Fibroblast of villous mesenchyme (primary cell): Measurements from ENCODE around the gene KRT33A. TPM values are rescaled to one million over a fixed set of nuclear protein-coding genes. Genes with fewer than 3 reads are reported as not detected.

ENCODE experiments used
- DNase-seq: peaks from one replicate; pipeline ENCODE4 v3.0.0-alpha.2; 2010; ENCODE audit warnings: low read depth
- H3K4me3 ChIP-seq: 2 replicates; pipeline ENCODE4 v1.5.1; 2011; ENCODE audit warnings: low read depth, mild to moderate bottlenecking, low read length
- total RNA-seq: library from RNA; depleted of rRNA; stranded (reverse); fragments of >200 nt; gene quantifications from 2 replicates; pipeline ENCODE4 v1.2.3, GENCODE V29; 2012
- TF ChIP-seq, protein P1 (sequence below): IDR thresholded peaks from 2 replicates; pipeline ENCODE4 v1.5.1; 2012; ENCODE audit warnings: low read depth, mild to moderate bottlenecking, low read length; ENCODE audit not compliant: insufficient read depth

Gene KRT33A
- total RNA-seq, 1 donor = not detected

DNA sequence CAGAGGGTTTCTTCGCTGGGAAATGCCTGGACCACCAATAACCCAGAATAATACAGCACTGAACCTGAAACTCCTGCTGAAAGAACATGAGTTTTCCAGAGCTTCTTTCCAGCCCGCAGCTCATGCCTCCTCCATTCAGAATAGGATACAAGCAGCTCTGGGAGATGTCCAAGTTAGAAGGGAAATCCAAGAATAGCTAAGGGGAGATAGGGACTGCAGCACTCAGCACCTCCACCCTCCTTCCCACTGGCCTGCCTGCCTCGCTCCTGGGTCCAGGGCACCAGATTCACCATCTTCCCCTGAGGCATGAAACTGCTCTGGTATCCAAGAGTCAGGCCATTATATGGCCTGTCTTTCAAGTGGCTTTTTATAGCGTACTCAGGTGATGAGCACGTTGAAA lies 42.7 kb upstream of the KRT33A start:
- no peak overlapping the region for H3K4me3 ChIP-seq
- no peak for DNase-seq
- TF ChIP-seq, protein P1, sequence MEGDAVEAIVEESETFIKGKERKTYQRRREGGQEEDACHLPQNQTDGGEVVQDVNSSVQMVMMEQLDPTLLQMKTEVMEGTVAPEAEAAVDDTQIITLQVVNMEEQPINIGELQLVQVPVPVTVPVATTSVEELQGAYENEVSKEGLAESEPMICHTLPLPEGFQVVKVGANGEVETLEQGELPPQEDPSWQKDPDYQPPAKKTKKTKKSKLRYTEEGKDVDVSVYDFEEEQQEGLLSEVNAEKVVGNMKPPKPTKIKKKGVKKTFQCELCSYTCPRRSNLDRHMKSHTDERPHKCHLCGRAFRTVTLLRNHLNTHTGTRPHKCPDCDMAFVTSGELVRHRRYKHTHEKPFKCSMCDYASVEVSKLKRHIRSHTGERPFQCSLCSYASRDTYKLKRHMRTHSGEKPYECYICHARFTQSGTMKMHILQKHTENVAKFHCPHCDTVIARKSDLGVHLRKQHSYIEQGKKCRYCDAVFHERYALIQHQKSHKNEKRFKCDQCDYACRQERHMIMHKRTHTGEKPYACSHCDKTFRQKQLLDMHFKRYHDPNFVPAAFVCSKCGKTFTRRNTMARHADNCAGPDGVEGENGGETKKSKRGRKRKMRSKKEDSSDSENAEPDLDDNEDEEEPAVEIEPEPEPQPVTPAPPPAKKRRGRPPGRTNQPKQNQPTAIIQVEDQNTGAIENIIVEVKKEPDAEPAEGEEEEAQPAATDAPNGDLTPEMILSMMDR = no peak

DNA sequence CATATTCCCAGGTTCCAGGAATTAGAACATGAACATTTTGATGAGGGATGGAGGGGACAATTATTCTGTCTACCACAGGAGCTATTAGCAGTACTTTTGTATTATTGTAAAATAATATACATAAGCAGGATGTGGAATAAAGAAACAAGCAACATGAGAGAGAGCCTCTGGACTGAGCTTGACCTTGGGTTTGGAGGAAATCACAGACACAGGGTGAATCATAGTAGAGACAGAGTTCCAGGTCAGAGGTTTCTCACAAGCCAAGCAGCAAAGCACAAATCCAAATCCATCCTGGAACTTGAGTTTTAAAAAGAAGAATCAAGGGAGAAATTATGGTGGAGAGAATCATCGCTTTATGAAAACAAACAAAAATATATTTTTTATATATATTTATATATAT lies 41.6 kb upstream of the KRT33A start:
- TF ChIP-seq, protein P1 = no peak
- DNase-seq = peak; percentile 59
- H3K4me3 ChIP-seq = no peak overlapping the region

DNA sequence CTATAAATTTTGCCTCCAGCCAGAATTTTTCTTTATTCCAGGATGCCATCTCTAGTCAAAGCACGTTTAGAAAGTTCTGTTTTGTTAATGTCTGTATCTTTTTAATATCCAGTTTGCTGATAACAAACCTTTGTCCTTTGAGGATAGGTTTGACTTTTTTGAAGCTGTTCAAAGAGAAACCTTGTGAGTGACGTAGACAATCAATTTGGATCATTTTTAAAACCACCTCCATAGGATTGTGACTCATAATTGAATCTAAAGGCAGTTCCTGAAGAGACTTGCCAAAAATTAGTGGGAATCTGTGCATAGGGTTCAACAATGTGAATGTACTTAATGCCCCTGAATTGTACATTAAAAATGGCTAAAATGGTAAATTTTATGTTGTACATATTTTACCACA lies 40.9 kb upstream of the KRT33A start:
- TF ChIP-seq, protein P1 = no peak
- DNase-seq = no peak
- no peak overlapping the region for H3K4me3 ChIP-seq

DNA sequence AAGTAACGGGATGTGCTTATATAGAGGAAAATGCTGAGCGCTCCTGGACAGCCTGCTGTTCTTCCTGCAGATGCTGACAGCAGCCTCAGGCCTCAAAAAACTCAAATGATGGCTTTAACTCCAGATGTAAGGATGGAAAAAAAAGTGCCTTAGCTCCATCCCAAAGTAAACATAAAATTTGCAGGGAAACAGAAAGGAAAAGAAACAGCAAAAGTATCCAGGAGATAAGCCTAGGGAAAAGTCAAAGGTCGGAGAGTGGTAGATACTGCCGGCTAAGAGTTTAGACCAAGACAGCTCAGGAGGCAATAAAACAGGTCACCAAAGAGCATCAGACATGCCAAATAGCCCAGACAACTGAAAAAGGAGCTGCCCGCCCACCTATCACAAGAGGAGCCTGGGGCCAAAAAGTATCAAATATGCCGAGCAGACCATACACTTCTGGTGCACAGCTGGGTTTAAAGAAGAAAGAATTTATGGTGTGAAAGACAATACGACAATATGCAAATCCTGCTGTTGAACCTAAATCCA lies 39.8 kb upstream of the KRT33A start:
- no peak overlapping the region for H3K4me3 ChIP-seq
- DNase-seq = peak; percentile 57
- TF ChIP-seq, protein P1 = no peak

DNA sequence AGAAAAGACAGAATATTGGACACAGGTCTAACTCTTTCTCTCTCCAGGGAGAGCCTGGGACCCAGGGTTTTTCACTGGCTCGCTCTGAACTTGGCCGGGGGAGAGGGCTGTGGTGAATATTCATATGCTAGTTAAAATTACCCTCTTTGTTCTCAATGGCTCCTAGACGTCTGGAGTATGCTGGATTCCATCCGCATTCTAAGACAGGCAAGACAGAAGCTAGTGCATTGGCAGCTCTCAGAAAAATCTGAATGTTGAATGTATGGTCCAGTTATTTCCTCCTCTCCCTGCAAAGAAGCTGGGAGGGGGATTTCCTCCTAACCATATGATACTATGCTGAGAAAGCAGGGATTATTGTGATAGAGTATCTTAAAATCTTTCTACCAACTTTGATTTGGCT lies 37.0 kb upstream of the KRT33A start:
- TF ChIP-seq, protein P1 = no peak
- no peak overlapping the region for H3K4me3 ChIP-seq
- DNase-seq = no peak

DNA sequence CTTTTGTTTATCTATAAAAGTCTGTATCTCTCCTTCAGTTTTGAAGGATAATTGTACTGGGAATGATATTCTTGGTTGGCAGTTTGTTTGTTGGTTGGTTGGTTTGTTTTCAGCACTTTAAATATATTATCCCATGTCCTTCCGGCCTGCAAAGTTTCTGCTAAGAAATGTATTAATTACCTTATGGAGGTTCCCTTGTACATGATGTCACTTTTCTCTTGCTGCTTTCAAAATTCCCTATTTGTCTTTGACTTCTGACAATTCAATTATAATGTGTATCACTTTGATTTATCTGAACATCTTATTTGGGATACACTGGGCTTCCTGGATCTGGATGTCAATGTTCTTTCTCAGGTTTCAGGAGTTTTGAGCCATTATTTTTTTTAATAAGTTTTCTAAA lies 35.6 kb upstream of the KRT33A start:
- no peak overlapping the region for H3K4me3 ChIP-seq
- TF ChIP-seq, protein P1 = no peak
- no peak for DNase-seq

DNA sequence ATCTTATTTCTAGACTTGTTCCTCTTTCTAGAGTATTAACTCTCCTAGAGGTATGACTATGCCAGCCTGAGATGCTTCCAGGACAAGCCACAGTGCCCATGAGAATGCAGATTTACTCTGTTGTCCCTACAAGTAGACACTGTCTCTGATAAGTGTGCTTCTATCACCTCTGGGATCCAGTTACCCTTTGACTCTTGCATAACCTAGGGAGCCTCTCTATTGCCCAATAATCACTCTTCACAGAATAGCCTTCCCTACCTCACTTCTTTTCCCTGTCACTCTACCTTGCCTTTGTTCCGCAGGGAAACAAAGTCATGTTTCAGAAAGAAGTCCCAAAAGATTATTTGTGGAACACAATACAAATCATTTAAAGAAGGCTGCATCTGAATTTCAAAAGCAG lies 33.1 kb upstream of the KRT33A start:
- H3K4me3 ChIP-seq = no peak overlapping the region
- TF ChIP-seq, protein P1 = no peak
- DNase-seq = no peak
